ENCODE results near the gene SPI1.

DNA sequence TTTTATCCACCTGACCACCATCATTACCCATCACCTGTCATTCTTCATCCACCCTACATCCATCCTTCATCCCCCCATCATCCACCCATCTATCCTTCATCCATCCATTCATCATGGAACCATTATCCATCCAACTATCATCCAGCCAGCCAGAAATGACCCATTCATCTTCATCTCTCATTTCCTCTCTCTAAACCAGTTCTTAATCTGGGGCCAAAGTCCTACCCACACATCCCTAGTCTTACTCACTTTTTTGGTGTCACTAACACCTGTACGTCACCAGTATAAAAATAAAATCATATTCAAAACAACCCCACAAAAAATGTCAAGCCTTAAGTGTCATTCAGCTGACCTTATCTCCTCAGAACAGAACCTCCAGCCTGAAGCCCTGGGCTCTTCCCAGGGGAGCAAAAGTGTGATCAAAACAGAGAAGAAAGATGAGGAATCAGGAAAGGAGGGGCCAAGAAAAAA lies 12.3 kb downstream of the SPI1 start:
- TF ChIP-seq, protein P1, sequence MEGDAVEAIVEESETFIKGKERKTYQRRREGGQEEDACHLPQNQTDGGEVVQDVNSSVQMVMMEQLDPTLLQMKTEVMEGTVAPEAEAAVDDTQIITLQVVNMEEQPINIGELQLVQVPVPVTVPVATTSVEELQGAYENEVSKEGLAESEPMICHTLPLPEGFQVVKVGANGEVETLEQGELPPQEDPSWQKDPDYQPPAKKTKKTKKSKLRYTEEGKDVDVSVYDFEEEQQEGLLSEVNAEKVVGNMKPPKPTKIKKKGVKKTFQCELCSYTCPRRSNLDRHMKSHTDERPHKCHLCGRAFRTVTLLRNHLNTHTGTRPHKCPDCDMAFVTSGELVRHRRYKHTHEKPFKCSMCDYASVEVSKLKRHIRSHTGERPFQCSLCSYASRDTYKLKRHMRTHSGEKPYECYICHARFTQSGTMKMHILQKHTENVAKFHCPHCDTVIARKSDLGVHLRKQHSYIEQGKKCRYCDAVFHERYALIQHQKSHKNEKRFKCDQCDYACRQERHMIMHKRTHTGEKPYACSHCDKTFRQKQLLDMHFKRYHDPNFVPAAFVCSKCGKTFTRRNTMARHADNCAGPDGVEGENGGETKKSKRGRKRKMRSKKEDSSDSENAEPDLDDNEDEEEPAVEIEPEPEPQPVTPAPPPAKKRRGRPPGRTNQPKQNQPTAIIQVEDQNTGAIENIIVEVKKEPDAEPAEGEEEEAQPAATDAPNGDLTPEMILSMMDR (IDR thresholded peaks at IDR 0.05; ENCODE audit: low read depth, low read length) = no peak
- TF ChIP-seq MAX (IDR thresholded peaks at IDR 0.05; ENCODE audit: low read depth, low read length) = no peak
